Adipose tissue (tissue), 3 donors: ENCODE data around the gene PTPN5. TPM values are rescaled to one million over a fixed set of nuclear protein-coding genes. Genes with fewer than 3 reads are reported as not detected.
"Not testable (repeated sequence)": the region's sequence is repeated elsewhere in the genome, so short reads cannot be mapped to it uniquely, and the experiment has no call there.

Experiments used
- H3K27ac ChIP-seq: one replicate; pipeline ENCODE4 v1.5.1; 2013; ENCODE audit warnings: low read depth, low read length
- WGBS, 3 donors: extraction: QIAGEN DNeasy Blood & Tissue Kit; methylation state at CpG; one replicate each; pipeline ENCODE4 v1.1.7; 2013; 5-methylcytosine and 5-hydroxymethylcytosine counted together
- polyA plus RNA-seq, 3 donors: library from polyadenylated mRNA; stranded (reverse); fragments of 200-250 nt; gene quantifications; one replicate each; pipeline ENCODE4 v1.2.3, GENCODE V29; 2013
- donor health status: healthy with polysubstance abuse.
- donor health status: Bipolar disorder and iron deficiency.
- donor health status: healthy.

PTPN5 gene
- 1 to 10 TPM in 1 of 3 donors, under 1 TPM in 2; 0.16 to 1.8 (median 0.74) TPM for polyA plus RNA-seq

DNA sequence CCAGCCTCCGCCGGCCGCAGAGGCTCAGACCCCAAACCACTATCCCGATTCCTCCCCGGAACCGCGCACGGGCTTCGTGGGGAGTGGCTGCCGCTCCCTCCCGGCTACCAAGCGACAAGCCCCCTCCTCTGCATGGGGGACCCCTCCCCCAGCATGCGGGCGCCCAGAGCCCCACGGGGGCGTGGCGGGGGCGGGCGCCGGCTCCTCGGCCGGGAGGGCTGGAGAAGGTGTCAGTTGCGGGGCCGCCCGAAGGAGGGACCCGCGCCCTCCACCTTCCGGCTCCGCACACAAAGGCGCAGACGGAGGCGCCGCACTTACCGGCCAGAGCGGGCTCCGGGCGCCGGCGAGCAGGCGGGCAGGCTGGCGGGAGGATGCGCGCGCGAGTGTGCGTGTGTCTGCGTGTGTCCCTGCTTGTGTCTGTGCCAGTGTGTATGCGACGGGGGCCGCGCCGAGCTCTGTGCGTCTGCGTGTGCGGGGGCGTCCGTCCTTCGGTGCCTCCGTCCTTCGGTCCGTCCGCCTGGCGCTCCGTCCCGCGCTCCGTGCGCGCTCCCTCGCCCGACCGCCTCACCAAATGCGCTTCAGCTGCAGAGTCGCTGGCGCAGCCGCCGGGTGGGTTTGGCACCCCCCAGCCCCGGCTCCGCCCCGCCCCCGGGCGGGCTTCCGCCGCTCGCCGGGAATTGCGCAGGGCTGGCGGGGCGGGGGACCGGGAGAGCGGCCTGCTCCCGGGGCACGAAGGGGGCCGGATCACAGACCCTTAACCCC is at the start of gene PTPN5:
TSS of gene PTPN5 (minus strand) at position 592 of the 762 bp plus-strand sequence. CDS start 19,840 bp downstream, outside the sequence.
- H3K27ac ChIP-seq, result no peak within 1 kb of the TSS
- WGBS, 3 donors, result 1% methylated on average over 92 to 94 of the region's 94 CpGs

DNA sequence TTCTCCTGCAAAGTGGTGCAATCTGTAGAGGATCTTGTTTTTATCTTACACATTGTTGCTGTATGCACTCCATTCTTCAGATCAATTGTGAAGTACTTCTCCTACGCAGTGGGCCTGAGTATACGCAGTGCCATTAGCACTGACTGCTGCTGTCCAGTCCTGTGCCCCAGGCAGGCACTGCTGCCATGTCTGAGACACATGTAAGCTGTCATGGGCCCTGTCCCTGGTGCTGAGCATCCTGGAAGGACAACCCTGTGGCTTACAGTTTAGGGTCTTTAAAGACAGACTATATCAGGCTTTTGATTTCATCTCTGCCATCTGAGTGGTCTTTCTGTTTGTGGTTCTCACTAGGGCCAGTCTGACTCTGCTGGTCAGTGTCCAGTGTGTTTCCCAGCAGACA is 44.8 kb upstream of the PTPN5 start:
- no peak overlapping the region for H3K27ac ChIP-seq
- WGBS, 3 donors, result 58 to 70% (median 61%) methylated on average over 2 of the region's 2 CpGs

DNA sequence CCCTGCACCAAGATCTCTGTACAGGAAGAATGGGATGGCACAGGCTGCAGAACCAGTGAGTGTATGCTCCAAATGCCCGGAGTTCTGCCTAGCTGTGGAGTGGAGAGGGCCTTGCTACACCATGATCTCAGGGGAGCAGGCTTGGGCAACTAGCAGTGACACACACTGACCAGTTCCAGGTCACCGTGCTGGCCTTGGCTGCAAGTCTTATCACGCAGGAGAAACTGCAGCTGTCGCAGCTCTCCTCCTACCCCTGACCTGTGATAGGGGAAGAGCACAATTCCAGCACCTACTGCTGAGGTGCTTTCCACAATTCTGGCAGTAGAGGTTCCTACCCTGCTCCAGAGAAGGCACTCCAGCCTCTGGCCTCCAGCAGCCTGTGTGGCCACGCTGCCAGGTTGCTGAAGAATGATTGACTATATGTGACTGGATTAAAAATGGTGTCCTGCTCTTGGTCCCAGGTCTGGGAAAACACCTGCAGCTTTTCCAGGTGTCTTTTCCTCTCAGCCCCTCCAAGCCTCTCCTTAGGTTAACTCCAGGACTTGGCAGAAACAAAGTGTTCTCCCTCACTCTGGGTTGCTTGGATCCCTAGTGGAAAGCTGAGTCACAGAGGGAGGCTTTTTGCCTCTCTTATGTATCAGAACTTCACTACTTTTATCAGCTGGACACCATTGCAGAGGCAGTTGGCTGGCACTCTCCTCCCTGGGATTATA is 43.3 kb upstream of the PTPN5 start:
- no peak overlapping the region for H3K27ac ChIP-seq
- WGBS, 3 donors, result 49 to 70% (median 55%) methylated on average over 5 of the region's 5 CpGs

DNA sequence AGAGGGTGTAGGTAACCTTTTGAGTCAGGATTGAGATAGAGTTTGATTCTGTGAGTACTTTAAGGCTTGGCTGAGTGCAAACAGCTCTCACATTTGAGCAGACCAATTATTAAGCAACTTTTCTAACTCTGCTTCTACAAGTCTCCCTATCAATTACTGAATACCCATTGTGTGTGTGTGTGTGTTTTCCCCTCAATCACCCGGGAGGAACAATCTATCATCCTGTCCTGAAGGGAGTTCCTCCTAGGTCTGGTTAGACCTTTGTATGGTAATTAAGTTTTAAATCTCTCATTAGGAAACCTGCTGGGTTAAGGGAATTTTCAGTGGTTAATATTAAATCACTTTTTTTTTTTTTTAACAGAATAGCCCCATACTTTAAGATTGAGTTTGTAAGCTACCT is 28.6 kb upstream of the PTPN5 start:
- 14 to 24% (median 15%) methylated on average over 1 of the region's 1 CpG for WGBS, 3 donors
- H3K27ac ChIP-seq, result not testable (repeated sequence)

DNA sequence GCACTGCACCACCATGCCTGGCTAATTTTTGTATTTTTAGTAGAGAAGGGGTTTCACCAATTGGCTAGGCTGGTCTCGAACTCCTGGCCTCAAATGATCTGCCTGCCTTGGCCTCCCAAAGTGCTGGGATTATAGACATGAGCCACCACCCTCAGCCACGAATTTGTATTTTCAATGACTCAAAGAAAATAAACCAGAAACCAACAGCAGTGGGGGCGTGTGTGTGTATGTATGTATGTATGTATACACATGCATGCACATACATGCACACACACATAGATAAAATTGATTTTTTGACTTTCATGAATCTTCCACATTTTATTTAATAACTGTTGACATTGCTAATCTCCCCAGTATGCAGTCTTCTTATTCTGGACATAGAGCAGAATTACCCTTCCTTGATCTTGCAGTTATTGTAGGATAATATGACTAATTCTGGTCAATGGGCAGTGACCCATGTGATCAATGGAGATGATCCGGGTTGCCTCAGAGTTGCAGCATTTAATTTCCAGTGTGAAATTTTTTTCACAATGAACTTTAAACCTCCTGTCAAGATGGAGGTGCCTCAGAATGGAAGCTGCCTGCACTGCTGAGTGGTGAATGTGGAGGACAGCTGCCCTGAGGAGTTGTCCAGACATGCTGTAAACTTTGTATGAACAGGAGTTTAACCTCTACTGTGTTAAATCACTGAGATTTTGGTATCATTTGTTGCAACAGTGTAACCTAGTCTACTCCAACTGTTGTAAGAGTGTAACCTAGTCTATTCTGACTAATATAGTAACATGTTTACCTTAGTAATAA is 12.8 kb upstream of the PTPN5 start:
- WGBS, 3 donors, result 55 to 69% (median 66%) methylated on average over 4 of the region's 4 CpGs
- H3K27ac ChIP-seq, result no peak overlapping the region

DNA sequence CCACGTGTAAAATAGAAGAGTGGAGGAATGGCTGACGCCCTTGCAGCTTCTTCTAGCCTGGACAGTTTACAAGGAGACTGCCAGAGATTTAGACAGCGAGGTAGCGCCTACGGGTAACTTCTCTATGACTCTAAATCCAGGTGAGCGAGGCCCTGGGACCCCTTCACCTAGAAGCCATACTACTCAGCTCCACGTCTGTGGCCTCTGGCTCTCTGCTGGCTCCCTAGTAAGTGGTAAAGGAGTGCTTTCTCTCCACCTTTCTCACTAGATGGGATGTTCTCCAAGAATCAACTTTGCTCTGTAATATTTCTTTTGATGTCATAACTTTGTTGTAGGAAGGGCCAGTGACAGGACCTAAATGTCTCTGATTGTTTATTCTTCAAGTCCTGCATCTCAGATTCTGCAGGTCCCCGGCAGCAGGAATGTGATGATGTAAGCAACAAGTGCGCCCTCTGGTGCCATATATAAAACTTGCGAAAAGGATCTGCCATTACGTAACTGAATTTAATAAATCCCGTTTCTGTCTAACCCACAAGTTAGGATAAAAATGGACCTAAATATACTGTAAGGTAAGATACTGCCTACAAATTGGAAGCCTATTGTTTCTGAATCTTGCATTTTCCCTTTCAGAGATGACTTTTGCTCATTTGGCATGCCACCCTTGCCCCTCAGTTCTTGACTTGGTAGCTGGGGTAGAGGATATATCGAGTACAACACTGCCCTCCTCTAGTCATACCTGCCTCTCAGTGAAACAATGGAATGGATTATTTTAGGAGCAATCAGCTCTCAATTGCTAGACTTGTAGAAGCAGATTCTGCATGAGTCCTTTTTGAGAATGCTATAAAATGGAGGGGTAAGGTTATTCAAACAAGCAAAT is 11.0 kb upstream of the PTPN5 start:
- WGBS, 3 donors, result 33 to 41% (median 39%) methylated on average over 13 of the region's 13 CpGs
- no peak overlapping the region for H3K27ac ChIP-seq

DNA sequence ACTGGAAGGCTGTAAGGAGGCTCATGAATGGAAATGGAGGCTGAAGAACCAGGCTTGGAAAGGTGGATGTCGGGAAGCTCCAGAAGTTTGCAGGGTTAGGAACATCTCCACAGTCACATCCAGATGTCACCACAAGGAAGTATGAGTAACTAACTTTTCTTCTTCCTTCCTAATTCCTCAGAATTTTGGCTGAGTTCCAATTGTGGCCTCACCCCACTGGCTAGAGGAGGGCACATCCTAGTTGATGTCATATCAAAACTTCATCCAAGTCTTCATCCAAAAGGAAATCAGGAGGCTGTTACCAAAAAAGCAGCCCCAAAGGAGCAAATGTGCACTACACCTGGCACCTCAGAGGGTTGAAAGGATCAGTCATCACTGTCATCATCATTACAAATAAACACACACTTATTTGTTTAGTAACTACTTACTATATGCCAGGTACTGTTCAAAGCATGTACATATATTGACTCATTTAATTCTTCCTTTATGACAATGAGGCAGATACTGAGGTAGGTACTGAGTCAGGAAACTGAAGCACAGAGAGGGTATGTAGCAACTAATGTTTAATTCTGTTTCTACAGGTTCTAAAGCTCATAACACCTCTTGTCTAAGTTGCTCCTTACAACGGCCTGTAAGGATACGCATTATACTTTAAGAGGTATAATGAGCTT is 7.3 kb upstream of the PTPN5 start:
- H3K27ac ChIP-seq, result no peak overlapping the region
- WGBS, 3 donors, result 78 to 88% (median 87%) methylated on average over 3 of the region's 3 CpGs

DNA sequence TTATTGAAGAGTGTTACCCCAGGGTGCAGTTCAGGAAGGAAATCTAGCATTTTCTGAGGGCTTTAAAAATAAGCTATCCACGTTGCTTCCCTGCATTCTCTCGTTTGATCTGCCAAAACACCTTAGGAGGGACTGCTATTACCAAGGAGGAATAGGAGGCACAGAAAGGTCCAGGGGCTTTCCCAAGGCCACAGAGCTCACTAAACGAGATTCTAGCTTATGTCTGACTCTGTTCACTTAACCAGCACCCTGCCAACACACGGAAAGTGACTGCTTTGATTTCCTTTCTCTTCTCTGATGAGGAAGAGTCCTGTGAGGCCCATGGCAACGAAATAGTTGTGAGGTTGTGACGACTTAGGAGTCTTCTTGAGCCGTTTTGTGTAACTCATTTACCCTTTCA is 3.4 kb upstream of the PTPN5 start:
- H3K27ac ChIP-seq, result no peak overlapping the region
- 38 to 43% (median 39%) methylated on average over 7 of the region's 7 CpGs for WGBS, 3 donors

DNA sequence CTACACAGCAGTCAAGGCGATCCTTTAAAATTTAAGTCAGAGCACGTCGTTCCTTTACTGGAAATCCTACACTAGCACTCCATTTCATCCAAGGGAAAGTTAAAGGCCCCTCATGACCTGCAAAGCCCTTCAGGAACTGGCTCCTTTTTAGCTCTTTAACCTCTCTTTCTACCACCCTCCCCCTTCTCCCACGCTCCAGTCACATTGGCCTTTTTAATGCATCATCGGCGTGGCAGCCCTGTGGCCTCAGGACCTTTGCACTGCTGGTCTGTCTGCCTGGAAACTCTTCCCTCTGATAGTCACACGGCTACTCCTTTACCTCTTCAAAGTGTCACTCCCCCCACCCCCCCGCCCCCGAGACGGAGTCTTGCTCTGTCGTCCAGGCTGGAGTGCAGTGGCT is 1.2 kb upstream of the PTPN5 start:
- H3K27ac ChIP-seq, result no peak overlapping the region
- WGBS, 3 donors, result 58 to 66% (median 64%) methylated on average over 11 of the region's 11 CpGs

DNA sequence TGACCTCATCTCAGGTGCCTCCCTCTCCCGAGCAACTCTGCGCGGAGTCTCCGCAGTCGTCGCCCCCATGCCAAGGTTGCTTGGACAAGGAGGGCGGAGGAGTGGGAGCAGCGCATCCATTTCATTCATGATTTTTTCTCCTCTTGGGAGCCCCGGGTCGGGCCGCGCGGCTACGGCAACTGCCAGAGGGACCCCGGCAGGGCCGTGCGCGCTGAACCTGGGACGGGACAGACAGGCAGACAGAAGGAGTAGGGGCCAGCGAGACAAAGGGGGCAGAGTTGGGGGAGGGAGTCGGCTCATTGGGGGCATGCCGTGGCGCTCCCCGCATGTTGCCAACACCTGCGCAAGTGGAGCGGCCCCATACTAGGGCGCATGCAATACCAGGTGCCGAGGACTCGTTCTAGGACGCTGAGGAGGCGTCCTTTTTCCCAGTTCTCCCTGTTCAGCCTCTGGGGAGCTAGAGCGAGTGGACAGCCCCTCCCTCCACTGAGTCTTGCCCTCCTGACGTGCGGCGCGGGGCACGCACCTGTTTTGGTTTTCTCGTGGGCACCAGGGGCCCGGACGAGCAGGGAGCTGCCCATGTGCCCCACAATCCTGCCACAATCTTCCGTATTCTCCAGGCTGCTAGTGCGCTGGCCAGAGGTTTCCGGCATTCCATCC is 501 bp upstream of the PTPN5 start:
- H3K27ac ChIP-seq, result no peak overlapping the region
- WGBS, 3 donors, result 1 to 2% (median 1%) methylated on average over 43 of the region's 43 CpGs

DNA sequence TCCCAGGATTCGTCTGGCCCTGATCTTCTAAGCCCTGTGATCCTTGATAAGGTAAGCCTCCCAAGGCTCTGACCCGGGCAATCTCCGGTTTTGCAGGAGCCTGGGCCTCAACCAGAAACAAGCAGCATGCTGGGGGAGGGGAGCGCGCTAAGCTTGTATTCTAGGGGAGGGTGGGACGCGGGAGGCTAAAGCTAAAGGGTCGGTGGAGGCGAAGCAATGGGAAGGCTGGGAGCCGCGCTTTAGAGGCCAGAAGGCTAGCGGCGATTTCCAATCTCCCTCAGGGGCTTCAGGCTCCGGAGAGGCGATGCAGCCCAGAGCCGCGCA is 753 bp downstream of the PTPN5 start:
- no peak overlapping the region for H3K27ac ChIP-seq
- 7 to 12% (median 7%) methylated on average over 17 of the region's 17 CpGs for WGBS, 3 donors

DNA sequence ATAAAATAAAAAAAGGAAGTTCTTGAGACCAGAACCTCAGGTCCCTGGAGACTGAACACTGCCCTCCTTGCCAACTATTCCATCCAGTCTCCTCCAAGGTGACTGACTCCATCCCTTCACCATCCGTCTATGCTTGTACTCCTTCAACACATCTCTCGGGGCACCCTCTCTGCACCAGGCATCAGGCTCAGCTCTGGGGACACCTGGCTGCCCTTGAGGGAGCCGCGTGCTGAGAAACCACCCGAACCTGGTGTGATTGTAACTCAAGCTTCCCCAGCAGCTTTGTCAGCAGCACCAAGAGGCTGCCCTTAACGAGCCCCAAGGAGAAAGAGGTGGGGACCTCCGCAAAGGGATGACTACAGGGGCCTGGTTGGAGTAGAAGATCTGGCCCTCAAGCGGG is 1.7 kb downstream of the PTPN5 start:
- no peak overlapping the region for H3K27ac ChIP-seq
- 70 to 78% (median 76%) methylated on average over 8 of the region's 8 CpGs for WGBS, 3 donors

DNA sequence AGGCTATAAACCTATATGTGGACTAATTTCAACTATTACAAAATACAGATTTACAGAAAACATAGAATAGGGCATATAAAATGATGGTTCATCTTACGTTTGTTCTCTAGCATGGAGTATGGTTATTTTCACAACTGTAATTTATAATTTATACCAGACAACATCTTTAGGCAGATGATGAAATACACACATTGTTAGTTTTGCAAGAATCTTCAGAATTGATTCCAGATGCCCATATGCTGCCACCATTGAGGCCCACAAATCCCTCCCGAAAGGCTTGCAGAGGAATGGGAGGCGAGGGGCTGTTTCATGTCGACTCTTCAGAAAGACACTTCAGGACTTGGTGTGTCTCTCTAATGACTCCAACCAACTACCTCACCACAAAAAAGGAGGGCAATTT is 6.2 kb downstream of the PTPN5 start:
- H3K27ac ChIP-seq, result no peak overlapping the region
- 77 to 79% (median 77%) methylated on average over 4 of the region's 4 CpGs for WGBS, 3 donors

DNA sequence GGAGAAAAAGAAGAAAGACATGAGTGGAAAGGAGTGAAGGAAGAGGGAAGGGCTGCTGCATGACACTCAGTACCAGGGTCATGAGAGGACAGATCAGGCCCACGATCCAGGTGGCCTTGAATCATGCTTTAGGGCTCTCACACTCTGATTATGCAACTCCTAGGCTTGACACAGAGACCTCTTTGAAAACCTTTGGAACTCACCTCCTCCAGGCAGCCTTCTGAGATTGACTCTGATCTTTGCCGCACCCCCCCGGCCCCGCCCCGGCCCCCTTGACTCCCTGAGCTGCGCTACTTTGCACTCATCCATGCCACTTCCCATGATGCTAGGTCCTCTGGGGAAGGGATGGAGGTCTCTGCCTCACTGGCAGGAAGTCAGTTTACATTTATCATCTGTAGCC is 10.7 kb downstream of the PTPN5 start:
- H3K27ac ChIP-seq, result no peak overlapping the region
- WGBS, 3 donors, result 74 to 91% (median 87%) methylated on average over 6 of the region's 6 CpGs

DNA sequence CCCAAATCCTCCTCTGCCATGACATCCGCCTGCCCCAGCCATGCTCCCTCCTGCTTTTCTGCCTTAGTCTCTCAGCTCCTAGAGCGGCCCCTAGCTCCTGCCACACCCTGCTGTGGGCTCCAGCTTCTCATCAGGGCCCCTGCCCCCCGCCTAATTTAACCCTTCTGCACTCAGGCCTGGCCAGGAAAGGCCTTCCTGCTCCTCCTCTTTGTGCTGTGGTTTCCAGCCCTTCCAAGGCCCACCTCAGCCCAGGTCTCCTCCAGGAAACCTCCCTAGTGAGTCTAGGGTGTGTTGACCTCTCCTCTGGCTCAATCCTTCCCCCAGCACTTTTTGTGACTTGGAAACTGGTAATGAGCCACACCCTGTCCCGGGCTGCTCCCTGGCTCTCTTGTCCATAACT is 11.3 kb downstream of the PTPN5 start:
- WGBS, 3 donors, result 60 to 82% (median 63%) methylated on average over 4 of the region's 4 CpGs

DNA sequence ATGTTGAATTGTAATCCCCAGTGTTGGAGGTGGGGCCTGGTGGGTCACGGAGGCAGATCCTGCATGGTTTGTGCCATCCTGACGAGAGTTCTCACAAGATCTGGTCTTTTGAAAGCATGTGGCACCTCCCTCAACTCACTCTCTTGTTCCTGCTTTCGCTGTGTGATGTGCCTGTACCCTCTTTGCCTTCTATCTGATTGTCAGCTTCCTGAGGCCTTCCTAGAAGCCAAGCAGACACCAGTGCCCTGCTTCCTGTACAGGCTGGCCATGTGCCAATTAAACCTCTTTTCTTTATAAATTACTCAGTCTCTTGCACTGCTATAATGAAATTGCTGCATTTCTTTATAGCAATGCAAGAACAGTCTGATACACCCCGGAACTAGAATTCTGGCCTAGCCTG is 13.1 kb downstream of the PTPN5 start:
- 84 to 93% (median 84%) methylated on average over 4 of the region's 4 CpGs for WGBS, 3 donors
- H3K27ac ChIP-seq, result no peak overlapping the region

More for the DNA sequence above, 11.3 kb downstream of the PTPN5 start:
- H3K27ac ChIP-seq, result no peak overlapping the region

DNA sequence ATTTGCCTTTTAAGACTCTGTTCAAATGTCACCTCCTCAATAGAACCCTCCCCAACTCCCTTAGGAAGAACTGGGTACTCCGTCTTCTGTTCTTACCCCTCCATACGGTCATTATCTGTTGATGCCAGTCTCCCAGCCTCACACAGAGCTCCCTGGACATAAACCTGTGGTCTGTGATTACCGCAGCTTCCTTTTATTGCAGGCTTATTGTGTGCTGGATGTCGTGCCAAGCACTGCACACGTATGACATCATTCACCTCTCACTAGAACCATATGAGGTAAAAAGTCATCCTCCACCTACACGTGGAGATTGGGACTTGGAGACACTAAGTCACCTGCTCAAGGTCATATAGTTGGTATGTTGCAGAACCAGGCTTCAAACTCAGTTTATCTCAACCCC is 15.3 kb downstream of the PTPN5 start:
- 55 to 73% (median 63%) methylated on average over 6 of the region's 6 CpGs for WGBS, 3 donors
- H3K27ac ChIP-seq, result no peak overlapping the region
